Measurements from ENCODE around the gene KNDC1. TPM values are rescaled to one million over a fixed set of nuclear protein-coding genes. Genes with fewer than 3 reads are reported as not detected.

KNDC1 gene
- total and polyA plus RNA-seq, 2 of the 4 experiments (the other 2 are of a cell fraction) = 0.18 to 1.1 TPM

DNA sequence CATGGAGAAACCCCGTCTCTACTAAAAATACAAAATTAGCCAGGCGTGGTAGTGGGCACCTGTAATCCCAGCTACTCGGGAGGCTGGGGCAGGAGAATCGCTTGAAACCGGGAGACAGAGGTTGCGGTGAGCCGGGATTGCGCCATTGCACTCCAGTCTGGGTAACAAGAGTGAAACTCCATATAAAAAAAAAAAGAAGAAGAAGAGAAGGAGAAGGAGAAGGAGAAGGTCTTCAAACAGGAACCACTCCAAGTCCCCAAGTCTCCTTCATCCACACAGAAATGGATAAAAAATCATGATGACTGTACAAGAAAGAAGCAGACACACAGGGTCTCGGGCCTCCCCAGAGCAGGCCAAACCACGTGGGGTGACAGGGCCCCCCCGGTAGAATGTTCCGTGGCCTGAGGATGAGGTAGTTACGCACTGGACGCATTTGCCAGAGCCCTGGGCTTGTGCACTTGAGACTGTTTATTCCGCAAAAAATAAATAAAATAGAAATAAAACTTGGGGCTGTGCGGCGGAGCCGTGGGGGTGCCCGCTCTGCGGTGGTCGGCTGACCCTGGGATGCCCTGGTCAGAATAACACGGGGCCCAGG, 93.4 kb downstream of the KNDC1 start:
- intact Hi-C loops (cut with micrococcal nuclease) (no loop called here), dilution Hi-C loops (cut with HindIII; ENCODE audit: low sequenced_read_pairs, unreplicated experiment) (no loop called here), in situ Hi-C loops (cut with MboI; ENCODE audit: low sequenced_read_pairs) (loop anchor here (25.0 kb wide), 1 partner anchor 591 kb away; no protein-coding TSS in a partner anchor)
- ATAC-seq (ENCODE audit: low read depth) = no peak
- Histone ChIP-seq H2AK9ac (replicated peaks; ENCODE audit: low read depth, low read length, poor library complexity) (no peak overlapping the region), H3K23ac (ENCODE audit: low read depth, low read length) (no peak overlapping the region), H3K4ac (ENCODE audit: low read depth, low read length) (no peak overlapping the region), H2BK15ac (ENCODE audit: low read depth, low read length) (no peak overlapping the region), H2AFZ (replicated peaks; ENCODE audit: low read length, poor library complexity) (no peak overlapping the region), H4K8ac (ENCODE audit: low read depth in 2 of 2, low read length in 2 of 2) (no peak overlapping the region), H3K36me3 (ENCODE audit: control insufficient read depth, insufficient read depth, low read length) (no peaks in the 10 kb centered on the region), H2AK5ac (ENCODE audit: low read depth, low read length) (no peak overlapping the region), H3K27ac (ENCODE audit: insufficient read depth, low read length) (no peak overlapping the region), H3K18ac (ENCODE audit: low read depth, low read length) (no peak overlapping the region), H3K9me3 (ENCODE audit: control insufficient read depth, insufficient read depth, low read length) (no peaks in the 10 kb centered on the region), H2BK120ac (ENCODE audit: low read depth, low read length) (no peak overlapping the region), H3K9me1 (ENCODE audit: insufficient read depth, low read length) (no peaks in the 10 kb centered on the region), H3K4me3 (ENCODE audit: insufficient read depth, low read depth, low read length) (no peak overlapping the region), H3K27me3 (ENCODE audit: control insufficient read depth, insufficient read depth, low read length) (peaks cover 12% of the 10 kb centered on the region), H3K56ac (ENCODE audit: extremely low read depth, insufficient read depth, low read length) (no peak overlapping the region), H4K5ac (ENCODE audit: low read depth, low read length) (no peak overlapping the region), H4K91ac (ENCODE audit: insufficient read depth, low read depth, low read length) (no peak overlapping the region), H4K20me1 (ENCODE audit: insufficient read depth, low read length) (no peaks in the 10 kb centered on the region), H3K79me1 (ENCODE audit: low read depth in 1 of 2, low read length in 2 of 2) (no peaks in the 10 kb centered on the region), H3K4me1 (ENCODE audit: control insufficient read depth, insufficient read depth, low read length) (peaks cover 3% of the 10 kb centered on the region), H3K14ac (replicated peaks; ENCODE audit: low read depth, low read length) (no peak overlapping the region), H2BK5ac (ENCODE audit: low read depth, low read length, poor library complexity, severe bottlenecking) (no peak overlapping the region), H2BK20ac (ENCODE audit: low read depth, low read length) (no peak overlapping the region), H3K4me2 (ENCODE audit: low read depth, low read length) (no peak overlapping the region), H3K9ac (ENCODE audit: low read depth, low read length) (no peak overlapping the region)
- 76% methylated on average over 5 of the region's 22 CpGs; no CpG with 5 or more reads in 1 of the 2 experiments for WGBS, 2 experiments (ENCODE audit: extremely low coverage in 2 of 2, insufficient read length in 1 of 2)
- ChIA-PET POLR2A (ENCODE audit: unreplicated experiment) (no interaction called here), CTCF (no interaction called here)
- TF ChIP-seq CEBPB (IDR thresholded peaks at IDR 0.05; ENCODE audit: low read depth, low read length) (no peak), NFE2L2 (IDR thresholded peaks at IDR 0.05; ENCODE audit: low read depth, low read length) (no peak), RFX5 (IDR thresholded peaks at IDR 0.05; ENCODE audit: low read depth, low read length) (no peak), BHLHE40 (IDR thresholded peaks at IDR 0.05; ENCODE audit: low read depth, low read length) (no peak), MAFK (IDR thresholded peaks at IDR 0.05; ENCODE audit: low read depth, low read length) (no peak), CHD1 (IDR thresholded peaks at IDR 0.05; ENCODE audit: low read depth, low read length) (no peak), MXI1 (IDR thresholded peaks at IDR 0.05; ENCODE audit: borderline replicate concordance, low read depth, low read length) (no peak), RAD21 (IDR thresholded peaks at IDR 0.05; ENCODE audit: low read length) (no peak), POLR2A (IDR thresholded peaks at IDR 0.05; ENCODE audit: low read depth, low read length) (no peak)
- TF ChIP-seq, protein P1, sequence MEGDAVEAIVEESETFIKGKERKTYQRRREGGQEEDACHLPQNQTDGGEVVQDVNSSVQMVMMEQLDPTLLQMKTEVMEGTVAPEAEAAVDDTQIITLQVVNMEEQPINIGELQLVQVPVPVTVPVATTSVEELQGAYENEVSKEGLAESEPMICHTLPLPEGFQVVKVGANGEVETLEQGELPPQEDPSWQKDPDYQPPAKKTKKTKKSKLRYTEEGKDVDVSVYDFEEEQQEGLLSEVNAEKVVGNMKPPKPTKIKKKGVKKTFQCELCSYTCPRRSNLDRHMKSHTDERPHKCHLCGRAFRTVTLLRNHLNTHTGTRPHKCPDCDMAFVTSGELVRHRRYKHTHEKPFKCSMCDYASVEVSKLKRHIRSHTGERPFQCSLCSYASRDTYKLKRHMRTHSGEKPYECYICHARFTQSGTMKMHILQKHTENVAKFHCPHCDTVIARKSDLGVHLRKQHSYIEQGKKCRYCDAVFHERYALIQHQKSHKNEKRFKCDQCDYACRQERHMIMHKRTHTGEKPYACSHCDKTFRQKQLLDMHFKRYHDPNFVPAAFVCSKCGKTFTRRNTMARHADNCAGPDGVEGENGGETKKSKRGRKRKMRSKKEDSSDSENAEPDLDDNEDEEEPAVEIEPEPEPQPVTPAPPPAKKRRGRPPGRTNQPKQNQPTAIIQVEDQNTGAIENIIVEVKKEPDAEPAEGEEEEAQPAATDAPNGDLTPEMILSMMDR (conservative IDR thresholded peaks at IDR 0.05; ENCODE audit: low read depth, low read length) = no peak
- TF ChIP-seq, protein P2, sequence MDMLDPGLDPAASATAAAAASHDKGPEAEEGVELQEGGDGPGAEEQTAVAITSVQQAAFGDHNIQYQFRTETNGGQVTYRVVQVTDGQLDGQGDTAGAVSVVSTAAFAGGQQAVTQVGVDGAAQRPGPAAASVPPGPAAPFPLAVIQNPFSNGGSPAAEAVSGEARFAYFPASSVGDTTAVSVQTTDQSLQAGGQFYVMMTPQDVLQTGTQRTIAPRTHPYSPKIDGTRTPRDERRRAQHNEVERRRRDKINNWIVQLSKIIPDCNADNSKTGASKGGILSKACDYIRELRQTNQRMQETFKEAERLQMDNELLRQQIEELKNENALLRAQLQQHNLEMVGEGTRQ (IDR thresholded peaks at IDR 0.05; ENCODE audit: low read depth, low read length) = no peak
- no peak for DNase-seq
- no TSS peak for BruUV-seq (replicated peaks)
